Glomerular visceral epithelial cell (primary cell): ENCODE results near the gene DGKK.
A peak's percentile ranks its signal among the peaks of the same experiment; 100 is the strongest.

Experiments
- DNase-seq: peaks from one replicate; pipeline ENCODE4 v3.0.0-alpha.2; 2016; ENCODE audit errors: extremely low spot score

Gene DGKK, protein sequence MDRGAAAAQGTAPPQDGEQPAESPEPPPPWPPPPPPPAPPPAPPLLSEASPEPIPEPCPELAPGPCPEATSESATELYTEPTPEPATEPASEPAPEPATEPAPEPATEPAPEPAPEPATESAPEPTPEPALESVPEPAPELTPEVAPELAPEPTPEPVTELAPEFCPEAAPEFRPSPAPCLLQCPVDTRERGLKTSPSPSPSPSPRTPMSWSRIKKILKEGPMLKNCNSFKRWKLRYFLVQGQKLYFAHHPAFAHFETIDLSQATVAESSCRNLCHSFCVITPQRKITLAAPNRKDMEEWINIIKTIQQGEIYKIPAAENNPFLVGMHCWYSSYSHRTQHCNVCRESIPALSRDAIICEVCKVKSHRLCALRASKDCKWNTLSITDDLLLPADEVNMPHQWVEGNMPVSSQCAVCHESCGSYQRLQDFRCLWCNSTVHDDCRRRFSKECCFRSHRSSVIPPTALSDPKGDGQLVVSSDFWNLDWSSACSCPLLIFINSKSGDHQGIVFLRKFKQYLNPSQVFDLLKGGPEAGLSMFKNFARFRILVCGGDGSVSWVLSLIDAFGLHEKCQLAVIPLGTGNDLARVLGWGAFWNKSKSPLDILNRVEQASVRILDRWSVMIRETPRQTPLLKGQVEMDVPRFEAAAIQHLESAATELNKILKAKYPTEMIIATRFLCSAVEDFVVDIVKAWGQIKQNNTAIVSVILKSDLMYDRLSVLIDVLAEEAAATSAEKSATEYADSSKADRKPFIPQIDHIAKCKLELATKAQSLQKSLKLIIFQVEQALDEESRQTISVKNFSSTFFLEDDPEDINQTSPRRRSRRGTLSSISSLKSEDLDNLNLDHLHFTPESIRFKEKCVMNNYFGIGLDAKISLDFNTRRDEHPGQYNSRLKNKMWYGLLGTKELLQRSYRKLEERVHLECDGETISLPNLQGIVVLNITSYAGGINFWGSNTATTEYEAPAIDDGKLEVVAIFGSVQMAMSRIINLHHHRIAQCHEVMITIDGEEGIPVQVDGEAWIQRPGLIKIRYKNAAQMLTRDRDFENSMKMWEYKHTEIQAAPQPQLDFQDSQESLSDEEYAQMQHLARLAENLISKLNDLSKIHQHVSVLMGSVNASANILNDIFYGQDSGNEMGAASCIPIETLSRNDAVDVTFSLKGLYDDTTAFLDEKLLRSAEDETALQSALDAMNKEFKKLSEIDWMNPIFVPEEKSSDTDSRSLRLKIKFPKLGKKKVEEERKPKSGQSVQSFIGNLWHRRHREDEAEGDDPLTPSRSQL

DNA sequence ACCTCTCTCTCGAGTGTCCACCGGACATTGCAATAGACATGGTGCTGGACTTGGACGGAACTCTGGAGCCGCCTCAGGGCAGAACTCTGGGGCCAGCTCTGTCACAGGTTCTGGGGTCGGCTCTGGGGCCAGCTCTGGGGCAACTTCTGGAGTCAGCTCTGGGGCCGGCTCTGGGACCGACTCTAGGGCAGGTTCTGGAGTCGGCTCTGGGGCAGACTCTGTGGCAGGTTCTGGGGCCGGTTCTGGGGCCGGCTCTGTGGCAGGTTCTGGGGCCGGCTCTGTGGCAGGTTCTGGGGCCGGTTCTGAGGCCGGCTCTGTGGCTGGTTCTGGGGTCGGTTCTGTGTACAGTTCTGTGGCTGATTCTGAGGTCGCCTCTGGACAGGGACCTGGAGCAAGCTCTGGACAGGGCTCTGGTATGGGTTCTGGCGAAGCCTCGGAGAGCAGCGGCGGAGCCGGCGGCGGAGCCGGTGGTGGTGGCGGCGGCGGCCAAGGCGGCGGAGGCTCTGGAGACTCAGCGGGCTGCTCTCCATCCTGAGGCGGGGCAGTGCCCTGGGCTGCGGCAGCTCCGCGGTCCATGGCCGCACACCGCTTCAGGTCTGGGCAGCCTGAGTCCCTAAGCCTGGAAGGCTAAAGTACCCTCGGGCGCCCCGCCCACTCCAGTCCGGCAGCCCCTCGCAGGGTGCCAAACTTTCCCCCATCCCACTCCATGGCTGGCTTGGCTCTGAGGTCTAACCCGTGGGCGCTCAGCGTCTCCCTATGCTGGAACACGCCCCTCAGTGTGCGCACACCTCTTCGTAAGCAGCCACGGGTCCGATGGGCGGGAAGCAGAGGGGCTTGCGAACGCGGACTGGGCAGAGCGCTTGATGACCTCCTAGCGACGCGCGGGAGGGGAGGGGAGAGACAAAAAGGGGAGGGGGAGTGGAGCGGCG is at the start of gene DGKK:
DGKK (minus strand) TSS at position 723 of the 929 bp plus-strand sequence; CDS start at position 576, 147 bp downstream.
- DNase-seq = no peak

DNA sequence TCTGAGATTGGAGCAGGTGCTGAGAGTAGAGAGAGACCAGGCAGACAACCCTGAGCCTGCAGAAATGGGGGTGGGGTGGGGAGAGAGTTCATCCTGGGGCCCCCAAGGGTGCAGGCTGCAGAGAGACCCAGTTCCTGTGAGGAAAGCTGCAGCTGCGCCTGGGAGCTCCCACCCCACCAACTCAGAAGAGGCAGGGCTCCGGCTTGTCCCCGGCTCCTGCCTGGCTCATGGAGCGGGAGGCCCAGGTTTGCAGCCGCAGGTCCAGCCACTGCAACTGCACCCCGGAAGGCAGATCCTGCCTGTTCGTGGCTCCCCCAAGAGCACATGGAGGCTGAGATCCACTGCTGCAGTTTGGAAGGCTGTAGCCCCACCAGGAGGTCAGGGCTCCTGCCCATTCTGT is 44.2 kb upstream of the DGKK start:
- no peak for DNase-seq

DNA sequence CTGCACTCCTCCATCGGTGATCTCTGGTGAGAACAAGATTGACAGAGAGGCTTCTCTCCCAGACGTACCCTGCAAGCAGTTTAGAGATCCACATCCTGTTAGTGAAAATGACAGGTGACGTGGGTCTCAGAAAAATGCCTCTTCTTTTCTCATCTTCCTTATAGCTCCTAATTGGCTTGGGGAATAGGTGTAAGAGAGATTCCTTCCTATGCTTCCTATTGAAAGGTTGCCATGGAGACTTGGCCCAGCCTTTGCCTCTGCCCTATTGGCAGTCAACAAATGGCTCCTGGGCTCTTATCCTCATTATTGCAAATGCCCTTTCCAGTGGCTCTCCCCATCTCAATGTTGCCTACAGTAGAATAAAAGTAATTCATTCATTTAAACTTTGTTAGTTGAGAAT is 26.5 kb upstream of the DGKK start:
- DNase-seq = no peak

DNA sequence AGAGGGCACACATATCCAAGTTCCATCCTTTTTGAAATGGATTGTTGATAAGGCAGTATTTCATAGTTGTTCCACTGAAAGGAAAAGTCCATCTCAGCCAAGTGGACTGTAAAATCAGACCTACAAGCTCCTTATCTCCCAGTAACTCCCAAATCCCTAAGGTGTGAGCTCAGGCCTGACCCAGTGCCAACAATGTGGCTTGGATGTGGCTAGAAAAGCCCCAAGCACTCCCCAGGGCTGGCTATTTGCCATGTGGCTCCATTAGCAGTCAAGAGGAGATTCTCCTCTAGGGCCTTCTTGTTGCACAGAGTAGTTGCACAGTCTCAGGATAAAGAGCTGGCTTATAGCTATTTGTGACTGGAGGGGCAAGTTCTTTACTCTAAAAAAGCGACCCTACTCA is 25.0 kb upstream of the DGKK start:
- DNase-seq = peak; percentile 35

DNA sequence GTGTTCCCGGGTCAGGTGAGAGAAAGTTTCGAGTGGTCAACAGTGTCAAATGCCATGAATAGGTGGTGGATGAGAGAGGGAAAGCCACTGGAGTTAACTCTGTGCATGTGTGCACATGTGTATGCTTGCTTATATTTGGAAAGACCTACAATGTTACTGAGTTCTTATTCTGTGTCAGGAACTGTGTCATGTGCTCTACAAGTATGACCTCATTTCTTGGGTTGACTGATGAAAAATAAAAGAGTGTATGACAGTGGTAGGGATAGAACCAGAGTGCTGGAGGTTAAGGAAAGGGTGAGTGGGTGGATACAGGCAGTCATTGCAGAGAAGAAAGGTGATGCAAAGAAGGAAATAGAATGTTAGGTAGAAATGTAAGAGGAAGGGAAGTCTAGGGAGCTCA is 22.1 kb upstream of the DGKK start:
- DNase-seq = no peak

DNA sequence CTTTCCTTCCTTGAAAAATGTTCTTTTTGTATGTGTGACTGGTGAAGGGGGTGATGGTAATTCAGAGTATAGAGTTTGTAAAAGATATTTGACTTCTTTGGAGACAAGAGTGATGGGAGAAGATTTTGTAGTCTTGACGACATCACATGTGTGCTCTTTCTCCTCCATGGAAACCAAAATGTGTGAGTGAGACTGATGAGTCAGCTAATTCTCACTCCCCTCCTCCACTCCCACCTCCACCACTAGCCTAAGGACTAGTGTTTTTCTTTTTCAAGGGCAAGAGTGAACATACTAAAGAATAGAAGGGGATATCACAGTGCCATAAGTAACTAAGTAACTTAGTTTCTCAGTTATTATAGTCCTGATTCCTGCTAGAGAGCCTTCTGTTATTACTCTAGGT is 14.0 kb upstream of the DGKK start:
- no peak for DNase-seq

DNA sequence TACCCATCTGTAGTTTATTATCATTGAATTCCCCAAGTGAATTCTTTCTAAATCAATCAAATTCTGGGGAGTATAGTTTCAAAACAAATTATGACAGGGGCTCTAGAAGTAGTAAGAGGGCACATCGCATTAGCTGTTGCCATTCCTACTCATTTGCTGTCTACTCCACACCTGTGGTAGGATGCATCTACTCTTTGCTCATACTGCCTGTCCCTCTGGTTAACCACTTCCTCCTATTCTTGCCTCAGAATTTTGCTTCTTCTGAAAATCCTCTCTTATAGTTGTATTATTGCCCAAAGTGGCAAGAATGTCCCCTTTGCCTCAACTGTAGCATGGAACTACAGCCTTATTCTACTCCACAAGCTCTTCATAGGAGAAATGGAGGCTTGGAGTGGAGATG is 12.7 kb upstream of the DGKK start:
- no peak for DNase-seq

DNA sequence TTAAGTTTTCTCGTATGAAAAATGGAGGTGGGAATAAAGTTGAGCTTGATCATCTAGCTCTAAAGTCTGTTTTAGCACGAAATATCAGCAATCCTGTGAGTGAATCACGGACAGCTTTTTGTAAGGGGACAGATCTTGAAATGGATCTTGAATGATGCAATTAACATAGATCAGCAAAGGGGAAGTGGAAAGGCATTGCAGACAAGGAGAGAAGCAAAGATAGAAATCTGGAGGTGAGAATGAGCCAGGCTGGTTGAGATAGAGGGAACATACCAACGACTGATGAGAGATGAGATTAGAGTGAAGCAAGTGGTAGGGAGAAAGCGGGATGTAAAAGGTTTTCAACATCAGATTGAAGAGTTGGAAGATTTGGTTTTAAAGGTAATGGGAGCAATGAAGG is 4.6 kb upstream of the DGKK start:
- DNase-seq = no peak

DNA sequence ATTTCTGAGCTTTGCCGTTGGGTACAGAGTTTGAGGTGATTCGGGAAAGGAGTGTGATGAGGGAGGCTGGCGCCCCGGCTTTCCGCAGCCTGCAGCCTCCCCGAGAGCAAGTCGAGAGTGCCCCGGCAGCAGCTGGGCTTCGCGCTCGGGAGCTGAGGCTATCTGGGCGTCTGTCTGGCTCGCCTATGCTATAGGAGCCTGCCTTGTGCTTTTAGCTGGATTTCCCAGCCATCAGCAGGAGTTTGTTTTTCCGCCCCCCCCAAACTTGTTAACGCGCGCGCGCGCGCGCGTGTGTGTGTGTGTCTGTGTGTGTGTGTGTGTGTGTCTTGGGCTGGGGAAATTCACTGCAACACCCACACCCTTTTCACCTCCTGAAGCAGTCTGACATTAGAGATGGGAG is 765 bp upstream of the DGKK start:
- DNase-seq = no peak

DNA sequence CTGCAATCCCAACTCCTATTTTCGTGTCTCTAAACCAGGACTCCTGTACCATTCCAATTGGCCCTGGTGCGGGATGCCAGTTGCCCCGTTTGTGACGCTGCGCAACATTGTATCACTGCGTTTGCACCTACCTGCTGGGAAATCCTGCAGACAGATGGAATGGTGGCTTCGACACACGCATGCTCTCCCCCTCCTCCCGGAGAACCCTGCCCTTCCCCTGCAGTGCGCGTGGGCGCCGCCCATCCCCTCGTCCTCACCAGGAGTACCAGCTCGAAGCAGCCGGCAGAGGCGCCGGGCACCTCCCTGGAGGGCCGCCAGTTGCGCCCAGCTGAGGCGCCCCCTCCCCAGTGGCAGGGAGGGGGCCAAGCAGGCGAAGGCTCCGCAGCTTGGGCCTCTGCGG is 1.4 kb downstream of the DGKK start:
- no peak for DNase-seq

DNA sequence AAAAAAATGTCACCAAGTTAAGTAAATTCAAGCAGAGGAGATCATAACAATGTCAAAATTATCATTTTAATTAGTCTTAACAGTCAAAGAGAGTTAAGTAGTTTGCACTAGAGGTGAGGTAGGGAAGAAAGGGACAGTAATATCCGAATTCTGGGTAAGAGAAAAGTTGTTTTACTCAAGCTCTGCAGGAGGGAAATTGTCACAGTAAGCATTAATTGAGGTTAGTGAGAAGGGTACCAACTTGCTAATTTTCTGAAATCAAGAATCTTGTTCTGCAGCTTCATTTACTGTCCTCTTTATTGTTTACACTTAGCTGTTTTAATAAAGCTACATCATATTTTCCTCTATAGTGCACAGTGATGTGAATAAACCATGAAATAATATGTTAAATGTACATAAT is 11.0 kb downstream of the DGKK start:
- no peak for DNase-seq

DNA sequence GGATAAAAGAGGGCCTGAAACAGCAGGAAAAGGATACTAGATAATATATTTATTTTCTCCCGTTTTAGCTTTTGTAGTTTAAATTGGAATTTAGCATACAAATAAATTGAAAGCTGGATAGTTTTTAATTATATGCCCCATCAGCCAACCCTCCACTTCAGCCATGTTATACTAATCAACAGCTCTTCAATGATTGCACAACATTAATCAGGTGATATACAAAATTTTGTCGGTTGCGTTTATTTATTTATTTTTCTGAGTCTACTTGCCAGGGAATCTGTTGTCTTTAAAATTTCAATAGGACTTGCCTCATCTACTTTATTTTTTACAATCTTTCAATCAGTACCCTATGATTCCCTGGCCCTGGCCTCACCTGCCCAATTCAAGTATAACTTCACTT is 12.1 kb downstream of the DGKK start:
- DNase-seq = no peak

DNA sequence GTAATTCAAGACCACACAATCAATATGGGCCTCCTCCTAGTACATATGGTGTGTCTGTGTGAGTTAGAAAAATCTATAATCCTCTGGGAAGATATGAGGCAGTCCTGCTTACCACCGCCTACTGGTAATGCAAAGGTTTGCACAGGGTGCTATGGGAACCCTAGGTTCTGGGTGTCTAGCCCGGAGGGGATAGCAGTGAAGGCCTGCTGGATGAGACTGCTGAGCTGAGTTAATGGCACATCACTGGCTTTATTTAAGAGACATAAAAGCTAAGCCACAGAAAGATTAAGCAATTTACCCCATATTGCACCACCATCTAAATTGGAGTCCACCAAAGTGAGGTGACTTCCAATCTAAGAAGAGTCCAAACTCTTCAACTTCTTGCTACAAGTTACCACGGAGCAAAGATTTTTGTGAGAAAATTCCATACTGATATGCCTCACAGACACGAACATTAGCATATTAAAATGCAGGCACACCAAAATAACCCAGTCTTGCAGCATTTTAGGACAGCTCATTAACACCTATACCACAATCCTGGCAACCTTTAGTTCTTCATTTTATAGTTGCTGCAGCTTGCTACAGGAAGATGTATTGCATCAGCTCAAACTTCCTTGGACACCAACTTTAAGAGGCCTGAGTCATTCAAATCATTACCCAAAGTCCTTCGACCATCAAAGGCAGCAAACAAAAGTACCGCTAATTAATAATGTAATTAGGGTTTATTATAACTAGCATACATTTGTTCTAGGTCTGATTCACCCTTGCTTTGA is 13.7 kb downstream of the DGKK start:
- DNase-seq = no peak

DNA sequence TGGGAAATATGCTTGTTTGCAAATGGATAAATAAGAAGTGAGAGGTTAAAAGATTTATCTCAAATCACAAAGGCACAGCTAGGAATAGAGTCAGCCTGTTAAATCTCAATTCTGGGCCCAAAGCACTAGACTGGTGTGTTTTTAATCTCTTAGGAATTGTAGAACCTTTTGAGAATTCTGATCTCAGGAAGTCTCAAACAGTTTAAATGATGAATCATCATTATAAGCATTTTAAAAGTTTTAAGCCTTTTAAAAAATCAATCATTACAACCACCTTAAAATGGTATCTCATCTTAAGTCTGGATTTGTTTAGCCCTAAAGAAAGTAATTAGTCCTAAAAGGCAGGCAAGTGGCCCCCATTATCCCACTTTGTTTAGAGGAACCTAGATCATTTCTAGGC is 17.8 kb downstream of the DGKK start:
- no peak for DNase-seq

DNA sequence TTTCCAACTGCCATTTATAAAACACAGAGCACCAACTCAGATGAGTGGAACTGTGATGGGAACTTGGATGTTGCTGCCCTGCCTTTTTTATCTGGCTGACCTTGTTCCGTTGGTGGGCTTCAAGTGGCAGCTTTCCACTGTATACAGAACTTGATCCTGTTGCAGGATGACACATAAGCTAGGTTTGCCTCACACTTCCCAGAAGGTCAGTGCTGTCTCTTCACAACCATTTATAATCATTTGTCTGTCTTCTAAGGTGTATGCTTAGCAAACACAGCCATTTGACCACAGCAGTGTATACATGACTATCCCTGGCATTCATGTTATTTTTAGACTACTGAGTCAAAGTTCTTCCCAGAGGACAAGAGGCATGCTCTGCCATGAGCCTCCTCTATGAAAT is 20.3 kb downstream of the DGKK start:
- DNase-seq = no peak

DNA sequence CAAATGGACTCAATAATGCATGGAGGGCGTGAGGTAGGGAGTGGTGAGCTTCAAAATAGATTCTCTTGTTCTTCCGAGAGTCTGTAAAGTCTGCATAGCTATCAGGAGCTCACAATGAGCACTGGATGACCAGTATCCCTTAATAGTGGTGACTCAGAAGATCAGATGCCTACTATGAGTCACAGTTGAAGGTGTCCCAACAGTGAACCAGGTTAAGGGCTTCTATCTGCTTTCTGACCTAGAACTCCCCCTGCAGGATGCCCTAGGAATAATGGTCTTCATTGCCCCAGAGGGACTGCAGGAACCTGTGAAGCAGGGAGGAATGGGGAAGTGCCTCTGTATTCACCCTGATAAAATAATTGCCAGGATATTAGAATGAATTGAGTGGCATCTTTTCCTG is 22.1 kb downstream of the DGKK start:
- peak; percentile 13 for DNase-seq

DNA sequence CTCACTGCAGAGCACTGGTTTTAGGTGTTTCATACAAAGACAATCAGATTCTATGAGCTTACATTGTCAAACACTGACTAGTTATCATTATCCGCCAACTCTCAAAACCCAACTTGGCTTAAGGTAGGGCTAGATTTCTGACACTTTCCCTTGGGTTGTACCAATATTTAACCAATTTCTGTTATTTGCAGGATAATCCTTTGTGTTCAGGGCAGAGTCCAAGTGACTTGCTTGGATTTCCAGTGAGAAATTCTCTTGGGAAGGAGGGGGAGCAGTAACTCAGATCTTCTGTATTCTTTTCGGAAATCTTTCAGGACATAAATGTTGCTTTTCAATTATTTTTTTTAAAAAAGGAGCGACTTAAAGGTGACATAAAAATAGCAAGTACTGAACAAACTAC is 23.1 kb downstream of the DGKK start:
- no peak for DNase-seq

DNA sequence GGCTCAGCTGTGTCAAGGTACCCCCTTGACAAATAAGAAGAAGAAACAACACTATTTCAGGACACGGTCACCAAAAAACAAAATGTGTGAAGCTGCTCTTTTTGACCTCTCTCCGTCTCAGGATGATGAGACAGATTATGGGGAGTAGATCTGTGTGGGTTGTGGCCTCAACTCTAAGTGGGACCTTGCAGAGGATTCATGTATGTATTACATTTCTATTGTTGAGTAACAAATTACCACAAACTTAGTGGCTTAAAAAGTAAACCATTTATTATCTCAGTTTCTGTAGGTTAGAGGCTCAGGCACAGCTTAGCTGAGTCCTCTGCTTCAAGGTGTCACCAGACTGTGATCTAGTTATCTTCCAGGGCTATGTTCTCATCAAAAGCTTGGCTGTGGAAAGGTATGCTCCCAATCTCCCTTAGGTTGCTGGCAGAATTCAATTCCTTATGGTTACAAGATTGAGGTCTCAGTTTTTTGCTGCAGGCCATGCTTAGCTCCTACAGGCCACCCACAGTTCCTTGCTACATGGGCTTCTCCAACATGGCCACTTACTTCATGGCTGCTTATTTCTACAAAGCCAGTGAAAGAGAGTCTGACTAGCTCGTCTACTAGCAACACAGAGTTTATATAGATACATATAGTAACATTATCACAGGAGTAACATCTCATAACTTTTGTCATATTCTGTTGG is 28.1 kb downstream of the DGKK start:
- no peak for DNase-seq

DNA sequence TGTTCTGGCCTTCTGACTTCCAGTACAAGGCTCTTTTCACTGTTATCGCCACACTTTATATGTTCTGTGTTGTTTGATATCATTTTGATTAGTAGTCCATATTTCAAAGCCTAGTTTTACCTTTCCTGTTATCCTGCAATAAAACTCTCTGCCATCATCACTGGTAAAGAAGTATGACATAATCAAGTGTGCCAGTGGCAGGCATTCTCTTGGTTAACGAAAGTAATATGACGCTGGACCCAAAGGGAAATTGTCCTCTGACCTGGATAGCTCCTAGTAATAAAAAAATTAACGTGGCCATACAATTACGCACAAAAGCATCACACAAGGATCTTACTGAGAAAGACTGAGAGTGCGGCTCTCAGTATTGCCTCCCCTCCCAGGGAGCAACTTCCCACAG is 33.8 kb downstream of the DGKK start:
- DNase-seq = no peak

DNA sequence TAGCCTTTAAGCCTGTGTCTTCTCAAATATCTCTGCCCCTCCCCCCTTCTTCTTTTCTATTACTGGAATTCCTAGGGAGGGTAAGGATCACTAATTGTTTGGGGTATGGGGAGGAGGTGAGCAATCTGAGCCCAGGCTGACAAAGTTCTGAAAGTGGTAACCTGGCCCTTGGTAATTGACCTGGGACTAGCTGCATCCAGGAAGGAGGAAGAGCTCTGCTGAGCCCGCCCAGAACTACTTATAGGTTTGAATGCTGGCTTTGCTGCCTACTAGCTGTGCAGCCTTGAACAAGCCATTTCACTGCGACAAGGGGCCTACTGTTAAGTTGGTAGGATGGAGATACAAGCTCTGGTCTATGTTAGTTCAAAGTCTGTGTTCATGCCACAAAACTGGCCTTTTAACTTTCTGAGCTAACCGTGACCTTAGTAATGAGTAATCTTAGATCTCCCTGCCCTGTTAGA is 37.8 kb downstream of the DGKK start:
- no peak for DNase-seq
